HUDEP-2 (cell line): Measurements from ENCODE around the gene PKMYT1.

Experiments
- DNase-seq, 76 experiments: peaks; one replicate each; lab custom pipeline; 2025; ENCODE audit not compliant: unreplicated experiment in 76 of 76; lab: John Stamatoyannopoulos, UW

Gene PKMYT1

DNA sequence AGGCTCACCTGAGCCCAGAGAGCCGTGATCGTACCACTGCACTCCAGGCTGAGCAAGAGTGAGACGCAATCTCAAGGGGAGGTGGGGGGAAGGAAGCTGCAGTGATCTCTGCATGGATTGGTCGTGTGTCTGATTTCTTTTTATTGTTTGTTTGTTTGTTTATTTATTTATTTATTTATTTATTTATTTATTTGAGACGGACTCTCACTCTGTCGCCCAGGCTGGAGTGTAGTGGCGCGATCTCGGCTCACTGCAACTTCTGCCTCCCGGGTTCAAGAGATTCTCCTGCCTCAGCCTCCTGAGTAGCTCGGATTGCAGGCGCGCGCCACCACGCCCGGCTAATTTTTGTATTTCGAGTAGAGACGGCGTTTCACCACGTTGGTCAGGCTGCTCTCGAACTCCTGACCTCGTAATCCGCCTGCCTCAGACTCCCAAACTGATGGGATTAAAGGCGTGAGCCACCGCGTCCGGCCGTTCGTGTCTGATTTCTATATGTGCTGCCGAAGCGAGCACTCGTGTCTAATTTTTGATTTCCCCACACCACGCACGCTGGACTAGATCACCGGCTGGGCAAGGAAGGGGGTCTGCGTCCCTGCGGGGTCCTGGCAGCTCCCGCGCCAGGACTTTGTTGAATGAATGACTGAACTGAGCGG is 39.5 kb upstream of the PKMYT1 start:
- DNase-seq: peak in 1 of 76 experiments; percentile 71

GRCh38 chr16:3017794-3018506 is 37.7 kb upstream of the PKMYT1 start, which contains the start of gene CLDN6:
CLDN6 (minus strand) TSS chr16:3018183; CDS start chr16:3016021, 2,162 bp downstream.
- DNase-seq: peak in 18 of 76 experiments; percentile 13 to 43 (median 27)

DNA sequence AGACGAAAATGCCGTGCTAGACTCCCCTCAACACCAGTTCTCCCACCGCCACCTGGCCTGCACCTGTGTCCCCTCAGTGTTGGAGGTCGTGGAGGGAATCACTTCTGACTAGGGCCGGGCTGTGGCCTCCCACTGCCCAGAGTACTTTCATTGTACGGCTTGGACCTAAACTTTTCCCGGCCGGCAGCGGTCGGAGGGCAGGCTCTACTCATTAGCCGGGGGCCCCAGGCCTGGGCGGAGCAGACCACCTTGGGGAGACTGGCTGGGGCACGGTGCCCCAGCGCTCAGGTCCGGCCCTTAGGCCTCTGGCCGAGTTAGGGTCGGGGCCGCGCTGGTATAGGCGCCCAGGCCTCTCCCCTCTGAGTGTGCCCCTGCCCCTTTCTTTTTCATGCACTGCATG is 37.1 kb upstream of the PKMYT1 start:
- DNase-seq: no peak

DNA sequence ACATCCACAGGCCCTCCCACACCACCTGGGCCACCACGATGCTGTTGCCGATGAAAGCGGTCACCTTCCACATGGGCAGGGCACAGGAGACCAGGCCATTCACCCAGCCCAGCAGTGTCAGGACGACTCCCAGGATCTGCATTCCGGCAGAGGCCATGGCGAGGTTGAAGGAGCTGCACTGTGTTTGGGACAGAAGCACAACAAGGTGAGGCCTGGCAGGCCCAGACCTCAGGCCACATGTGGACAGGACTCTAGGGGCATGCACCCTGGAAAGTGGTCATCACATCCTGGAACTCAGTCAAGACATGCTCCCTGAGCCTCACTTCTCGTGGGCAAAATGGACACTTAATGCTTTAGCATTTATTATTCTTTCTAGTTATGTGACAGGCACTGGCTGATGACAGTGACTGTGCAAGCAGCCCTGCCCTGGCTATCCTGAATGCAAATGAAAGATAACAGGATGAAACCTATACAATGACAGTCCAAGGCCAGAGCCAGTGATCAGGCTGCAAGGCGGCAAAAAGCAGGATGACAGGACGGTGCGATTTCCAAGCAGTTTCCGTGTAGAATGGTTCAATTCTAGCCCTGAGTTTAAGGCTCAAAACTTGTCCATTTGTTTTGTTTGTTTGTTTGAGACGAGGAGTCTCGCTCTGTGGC is 35.7 kb upstream of the PKMYT1 start:
- DNase-seq: peak in 20 of 76 experiments; percentile 12 to 54 (median 30)

DNA sequence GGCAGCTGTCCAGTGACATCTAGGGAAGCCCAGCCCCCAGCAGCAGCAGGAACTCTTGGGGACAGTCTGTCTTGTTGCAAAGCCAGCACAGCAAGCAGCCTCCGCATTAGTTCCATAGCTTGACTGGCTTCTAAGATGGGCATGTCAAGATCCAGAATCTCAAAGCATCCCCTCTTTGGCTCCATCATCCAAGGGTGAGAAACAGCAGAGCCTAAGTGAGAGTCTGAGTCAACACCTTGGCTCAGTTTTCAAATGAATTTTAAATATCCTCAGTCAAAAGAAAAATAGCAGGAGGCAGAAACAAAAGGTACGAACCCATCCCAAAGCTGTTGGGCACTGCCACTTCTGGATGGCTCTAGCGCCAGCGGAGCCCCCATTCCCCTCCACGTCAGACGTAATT is 34.7 kb upstream of the PKMYT1 start:
- DNase-seq: no peak

GRCh38 chr16:3013998-3014690 is 33.9 kb upstream of the PKMYT1 start:
- no peak for DNase-seq

DNA sequence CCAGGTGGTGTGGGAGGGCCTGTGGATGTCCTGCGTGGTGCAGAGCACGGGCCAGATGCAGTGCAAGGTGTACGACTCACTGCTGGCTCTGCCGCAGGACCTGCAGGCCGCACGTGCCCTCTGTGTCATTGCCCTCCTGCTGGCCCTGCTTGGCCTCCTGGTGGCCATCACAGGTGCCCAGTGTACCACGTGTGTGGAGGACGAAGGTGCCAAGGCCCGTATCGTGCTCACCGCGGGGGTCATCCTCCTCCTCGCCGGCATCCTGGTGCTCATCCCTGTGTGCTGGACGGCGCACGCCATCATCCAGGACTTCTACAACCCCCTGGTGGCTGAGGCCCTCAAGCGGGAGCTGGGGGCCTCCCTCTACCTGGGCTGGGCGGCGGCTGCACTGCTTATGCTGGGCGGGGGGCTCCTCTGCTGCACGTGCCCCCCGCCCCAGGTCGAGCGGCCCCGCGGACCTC is 33.3 kb upstream of the PKMYT1 start:
- DNase-seq: no peak

DNA sequence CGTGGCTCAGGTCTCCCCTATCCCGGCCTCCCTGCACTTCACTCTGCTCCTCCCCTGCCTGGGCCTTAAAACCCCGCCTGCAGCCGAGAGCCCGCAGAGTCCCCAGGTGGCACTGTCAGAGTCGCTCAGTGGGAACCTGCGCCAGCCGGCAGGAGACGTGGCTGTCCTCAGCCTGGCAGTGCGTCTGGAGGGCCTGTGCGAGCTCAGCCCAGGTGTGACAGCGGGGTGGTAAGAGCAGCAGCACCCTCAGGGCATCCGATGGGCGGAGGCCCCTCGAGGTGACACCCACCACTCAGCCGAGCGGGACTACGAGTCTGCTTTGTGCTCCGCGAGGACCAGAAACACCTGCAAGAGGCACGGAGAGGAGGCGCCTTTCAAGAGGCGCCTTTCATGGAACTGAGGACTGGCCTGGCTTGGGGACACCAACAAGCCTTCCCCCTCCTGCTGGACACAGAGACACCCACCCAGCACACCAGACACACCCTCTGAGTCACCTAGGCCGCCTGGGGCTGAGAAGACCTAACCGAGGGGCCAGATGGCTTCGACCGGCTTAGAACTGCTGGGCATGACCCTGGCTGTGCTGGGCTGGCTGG is 32.7 kb upstream of the PKMYT1 start, which contains the start of gene CLDN9:
TSS of gene CLDN9 (plus strand) at position 96 of the 593 bp plus-strand sequence. CDS start at position 536, 440 bp downstream.
- no peak for DNase-seq

- no peak for DNase-seq
Observed at GRCh38 chr16:3012246-3012645, 32.0 kb upstream of the PKMYT1 start.

DNA sequence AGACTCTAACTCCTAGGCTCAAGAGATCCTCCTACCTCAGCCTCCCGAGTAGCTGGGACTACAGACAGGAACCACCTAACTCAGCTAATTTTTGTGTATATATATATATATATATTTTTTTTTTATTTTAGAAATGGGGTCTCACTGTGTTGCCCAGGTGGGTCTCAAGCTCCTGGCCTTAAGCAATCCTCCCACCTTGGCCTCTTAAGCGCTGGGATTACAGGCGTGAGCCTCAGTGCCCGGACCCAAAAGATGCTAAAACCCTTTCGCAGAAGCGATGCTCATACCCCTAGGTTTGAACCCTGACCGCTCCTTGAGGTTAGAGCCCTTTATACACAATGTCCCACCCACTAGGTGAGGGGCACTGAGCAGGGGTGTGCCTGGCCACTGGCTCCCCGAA is 30.3 kb upstream of the PKMYT1 start:
- no peak for DNase-seq

GRCh38 chr16:3009568-3010390 is 29.5 kb upstream of the PKMYT1 start:
- no peak for DNase-seq

DNA sequence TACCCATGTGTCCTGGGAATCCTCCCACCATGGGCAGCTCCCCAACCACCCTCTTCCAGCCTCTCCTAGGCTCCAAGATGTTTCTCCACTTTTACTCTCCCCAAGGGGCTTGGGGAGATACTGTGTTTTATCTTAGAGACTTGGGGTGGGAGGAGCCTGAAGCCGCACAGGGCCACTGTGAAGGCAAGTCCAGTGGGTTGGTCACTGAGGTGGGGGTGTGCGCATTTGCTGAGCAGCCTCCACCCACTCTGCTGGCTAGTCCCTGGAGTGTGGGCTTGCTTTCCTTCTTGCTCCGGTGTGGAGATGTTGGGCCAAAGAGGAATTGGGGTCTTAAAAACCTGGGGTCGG is 28.4 kb upstream of the PKMYT1 start:
- DNase-seq: no peak

DNA sequence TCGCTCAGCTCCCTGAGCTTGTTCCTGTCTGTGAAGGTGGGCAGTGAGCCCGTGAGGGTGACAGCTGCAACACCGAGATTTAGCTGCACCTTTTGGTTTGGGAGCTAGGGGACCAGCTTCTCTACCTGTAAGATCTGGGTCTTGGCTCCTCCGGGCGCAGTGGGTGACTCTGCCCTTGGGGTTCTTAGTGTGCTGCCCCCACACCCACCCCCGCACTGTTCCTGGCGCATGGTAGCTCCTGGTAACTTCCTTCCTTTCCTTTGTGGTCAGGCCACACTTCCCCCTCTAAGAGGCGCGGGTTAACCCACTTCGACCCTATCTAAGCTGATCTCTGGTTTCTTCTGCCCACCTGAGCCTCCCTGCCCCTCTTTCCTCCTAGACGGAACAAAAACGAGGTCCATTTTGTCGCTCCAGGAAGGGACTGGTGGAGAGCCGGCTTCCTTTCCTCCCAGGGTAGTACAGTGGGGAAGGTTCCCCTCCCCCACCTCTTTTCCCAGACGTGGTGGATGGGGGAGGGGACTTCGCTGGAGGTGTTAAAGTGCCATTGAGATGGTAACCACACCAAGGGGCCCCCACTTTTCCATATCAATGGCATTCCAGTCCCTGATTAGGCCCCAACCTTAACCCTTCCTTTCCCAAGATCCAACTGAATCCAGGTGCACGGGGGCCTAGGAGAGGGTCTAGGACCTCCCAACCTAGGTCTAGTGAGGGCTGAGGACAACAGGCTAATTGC is 27.9 kb upstream of the PKMYT1 start:
- DNase-seq: peak in 4 of 76 experiments; percentile 5 to 16 (median 12)

- peak in 61 of 76 experiments; percentile 9 to 79 (median 48) for DNase-seq
Observed at GRCh38 chr16:3007059-3007956, 27.1 kb upstream of the PKMYT1 start.

DNA sequence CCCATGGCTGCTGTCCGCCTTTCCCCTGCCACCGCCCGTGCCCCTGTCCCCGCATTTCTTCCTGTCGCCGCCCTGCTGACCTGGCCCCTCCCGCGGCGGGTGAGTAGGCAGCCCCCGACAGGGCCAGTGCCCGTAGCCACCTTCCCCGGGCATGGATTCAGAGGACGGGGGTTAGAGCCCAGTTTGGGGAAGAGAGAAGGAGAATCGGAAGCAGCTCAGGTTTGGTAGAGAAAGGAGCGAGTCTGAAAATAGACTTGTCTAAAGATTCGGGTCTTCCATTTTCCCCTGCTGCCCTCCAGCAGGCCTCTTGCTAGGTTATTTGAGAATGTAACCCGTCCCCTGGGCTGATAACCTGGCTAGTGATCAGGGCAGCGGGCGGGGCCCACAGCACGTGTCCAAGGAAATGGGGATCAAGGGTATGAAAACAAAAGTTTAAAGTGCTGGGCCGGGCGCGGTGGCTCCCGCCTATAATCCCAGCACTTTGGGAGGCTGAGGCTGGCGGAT is 24.6 kb upstream of the PKMYT1 start:
- DNase-seq: peak in 64 of 76 experiments; percentile 4 to 74 (median 48)

GRCh38 chr16:3004319-3004718 is 24.1 kb upstream of the PKMYT1 start:
- DNase-seq: peak in 6 of 76 experiments; percentile 20 to 53 (median 37)

GRCh38 chr16:3003582-3004270 is 23.5 kb upstream of the PKMYT1 start:
- peak; percentile 48 to 99 (median 98) for DNase-seq
